Measurements from ENCODE around the gene ANO2.

- TF ChIP-seq CTCF (IDR thresholded peaks at IDR 0.05 in 4 of 5, conservative IDR thresholded peaks at IDR 0.05 in 1 of 5), result no peak
- no peak for TF ChIP-seq POLR2A (IDR thresholded peaks at IDR 0.05)
Measured at GRCh38 chr12:5573390-5573789, 371.7 kb downstream of the ANO2 start.
